Measurements from ENCODE around the gene LENEP.

Gene LENEP

GRCh38 chr1:154999571-155000410, 6.4 kb downstream of the LENEP start:
- no peak for FAIRE-seq

DNA sequence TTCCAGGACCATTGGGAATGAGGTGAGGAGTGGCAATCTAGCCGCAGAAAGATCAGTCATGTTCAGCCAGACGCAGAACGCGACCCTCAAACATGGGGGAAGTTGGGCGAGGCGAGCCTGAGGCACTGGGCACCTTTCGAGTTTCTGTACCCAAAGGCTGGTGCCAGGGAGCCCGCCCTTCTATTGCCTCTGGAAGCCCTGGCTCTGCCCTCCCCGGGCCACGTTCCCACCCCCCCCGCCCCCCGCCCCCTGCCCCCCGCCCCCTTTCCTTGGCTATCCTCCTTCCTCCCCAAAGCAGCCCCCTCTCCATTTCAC, 7.0 kb downstream of the LENEP start:
- no peak for FAIRE-seq

GRCh38 chr1:155000726-155001424, 7.5 kb downstream of the LENEP start:
- FAIRE-seq: no peak

GRCh38 chr1:155001425-155001674, 8.0 kb downstream of the LENEP start:
- FAIRE-seq: no peak

- no peak for FAIRE-seq
These were observed 8.5 kb downstream of the LENEP start for GRCh38 chr1:155001675-155002463.

DNA sequence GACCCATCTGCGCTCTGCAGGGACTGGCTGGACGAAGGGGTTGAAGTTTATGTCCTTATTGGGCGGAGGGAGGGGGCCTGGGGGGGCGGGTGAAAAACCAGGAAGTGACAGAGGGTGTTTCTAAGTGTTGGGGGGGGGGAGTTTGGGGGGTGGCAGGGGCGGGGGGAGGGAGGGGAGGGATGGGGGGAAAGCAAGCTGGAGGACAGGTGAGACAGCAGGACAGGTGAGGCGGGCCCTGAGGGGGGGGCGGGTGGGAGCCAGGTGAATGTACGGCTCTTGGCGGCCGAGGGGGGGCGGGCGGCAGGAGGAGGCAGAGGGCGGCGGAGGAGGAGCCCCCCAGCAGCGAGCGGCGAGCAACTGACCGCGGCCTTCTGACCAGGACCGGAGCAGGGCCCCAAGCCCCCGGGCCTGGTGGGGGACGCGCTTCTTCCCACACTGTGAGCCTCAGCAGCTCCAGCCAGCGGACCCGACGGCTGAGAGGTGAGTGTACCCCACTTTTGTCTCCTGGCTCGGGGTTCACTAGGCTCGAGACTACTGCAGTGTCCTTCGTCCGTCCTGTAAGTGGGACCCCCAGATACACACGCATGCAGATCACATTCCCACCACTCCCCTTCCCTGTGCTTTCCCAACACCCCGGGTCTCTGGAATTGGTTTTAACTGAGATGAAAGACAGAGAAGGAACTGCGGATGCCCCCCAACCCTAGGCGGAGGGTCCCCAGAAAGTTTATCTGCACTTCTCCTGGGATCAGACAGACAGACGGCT, 9.3 kb downstream of the LENEP start, which contains the start of gene ZBTB7B:
Gene ZBTB7B, plus strand, starts transcription at position 339 of the 763 bp plus-strand sequence. CDS start 11,859 bp downstream, outside the sequence.
- no peak for FAIRE-seq

GRCh38 chr1:155003227-155003765, 9.9 kb downstream of the LENEP start:
- FAIRE-seq: no peak

GRCh38 chr1:155003766-155004351, 10.5 kb downstream of the LENEP start:
- no peak for FAIRE-seq

- FAIRE-seq: no peak
These were observed 11.1 kb downstream of the LENEP start for GRCh38 chr1:155004352-155005075.

DNA sequence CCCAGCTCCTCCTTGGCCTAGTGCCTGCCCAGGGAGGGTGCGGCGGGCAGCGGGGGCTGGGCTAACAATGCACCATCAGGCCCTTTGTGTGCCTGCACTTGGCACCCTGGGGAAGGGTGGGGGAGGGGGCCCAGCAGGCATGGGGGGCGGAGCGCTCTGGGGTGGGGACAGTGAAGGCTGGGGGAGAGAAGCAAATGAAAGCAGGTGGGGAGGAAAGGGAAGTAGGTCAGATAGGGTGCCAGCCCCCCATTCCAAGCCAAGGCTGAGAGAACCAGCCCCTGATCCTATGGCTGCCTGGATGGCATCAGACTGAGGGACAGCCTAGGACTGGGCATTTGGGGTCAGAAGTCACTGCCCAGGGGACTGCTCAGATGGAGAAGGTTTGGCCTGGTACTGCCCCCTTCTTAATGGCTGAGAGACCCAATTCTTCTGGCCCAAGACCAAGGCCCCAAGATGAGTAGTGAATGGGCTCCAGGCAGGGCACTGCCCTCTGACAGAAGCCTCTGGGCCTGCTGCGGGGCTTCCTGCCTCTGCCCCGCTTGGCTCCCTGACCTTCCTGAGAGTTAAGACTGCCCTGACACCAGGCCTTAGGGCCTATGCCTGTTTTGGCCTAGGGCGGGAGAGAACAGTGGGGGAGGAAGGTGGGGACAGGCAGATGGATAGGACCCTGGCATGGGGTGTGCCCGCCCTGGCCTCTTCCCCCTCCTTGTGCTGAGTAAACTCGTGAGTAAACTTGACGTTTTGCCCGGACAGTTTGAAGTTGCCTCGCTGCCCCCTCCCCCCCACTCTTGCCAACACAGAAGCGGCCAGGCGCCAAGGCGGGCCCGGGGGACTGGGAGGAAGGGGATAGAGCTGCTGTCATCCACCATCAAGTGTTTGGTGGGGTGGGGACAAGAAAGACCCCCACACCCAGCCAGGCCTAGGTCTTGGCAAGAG, 12.0 kb downstream of the LENEP start:
- no peak for FAIRE-seq

DNA sequence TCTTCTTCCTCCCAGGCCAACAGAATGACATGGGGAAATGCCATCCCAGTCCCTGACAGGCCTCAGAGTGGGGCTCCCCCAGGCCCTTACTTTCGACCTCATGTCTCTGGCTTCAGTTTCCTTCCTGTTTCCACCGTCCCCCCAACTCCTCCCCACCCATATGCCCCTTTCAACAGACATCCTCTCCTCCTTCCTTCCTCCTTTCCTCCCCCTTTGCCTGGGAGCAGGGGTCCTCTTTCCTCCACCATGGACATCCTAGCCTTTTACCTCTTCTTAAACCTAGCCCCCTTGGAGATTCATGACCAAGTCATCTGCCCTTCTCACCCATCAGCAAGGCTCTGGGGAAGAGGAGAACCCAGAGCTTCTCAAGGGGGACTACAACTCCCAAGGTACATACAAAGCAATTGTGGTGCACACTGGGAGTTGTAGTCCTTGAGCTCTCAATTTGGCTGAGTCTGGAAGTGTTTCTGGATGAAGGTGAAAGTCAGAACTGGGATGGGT, 13.3 kb downstream of the LENEP start:
- FAIRE-seq: no peak

GRCh38 chr1:155007251-155007828, 14.0 kb downstream of the LENEP start:
- FAIRE-seq: no peak

- no peak for FAIRE-seq
These were observed 14.9 kb downstream of the LENEP start for GRCh38 chr1:155008015-155008941.

GRCh38 chr1:155009221-155009711, 15.9 kb downstream of the LENEP start:
- no peak for FAIRE-seq

GRCh38 chr1:155009742-155010141, 16.4 kb downstream of the LENEP start:
- FAIRE-seq: no peak

DNA sequence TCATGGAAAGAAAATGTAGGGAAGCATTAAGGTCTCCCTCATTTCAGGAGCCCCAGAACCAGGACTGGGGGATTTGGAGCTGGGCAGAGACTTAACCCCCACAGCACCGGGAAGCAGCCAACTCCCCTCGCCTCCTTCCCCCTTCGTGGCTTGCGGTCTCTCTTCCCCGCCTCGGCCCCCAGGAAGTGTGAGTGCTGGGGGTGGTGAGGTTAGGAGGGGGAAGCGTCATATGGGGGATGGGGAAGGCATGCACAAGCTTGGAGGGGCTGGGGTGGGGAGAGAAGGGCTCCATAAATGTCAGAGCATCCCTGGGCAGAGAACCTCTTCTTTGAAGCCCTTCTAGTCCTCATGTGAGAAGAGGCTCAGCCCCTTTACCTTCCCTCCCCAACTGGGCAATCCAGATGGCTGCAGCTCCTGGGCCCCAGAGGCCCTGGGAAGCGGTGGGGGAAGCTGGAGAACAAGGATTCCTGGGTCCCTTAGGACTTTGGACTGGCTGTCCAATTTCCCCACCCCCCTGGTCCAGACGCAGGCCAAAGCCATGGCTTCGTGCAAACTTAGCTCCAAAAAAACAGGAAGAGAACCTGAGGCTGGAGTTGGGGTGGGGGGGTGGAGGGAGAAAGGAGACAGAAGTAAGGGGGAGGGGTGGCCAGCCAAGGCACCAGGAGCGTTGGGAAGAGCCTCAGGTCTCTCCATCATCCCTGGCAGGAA, 17.0 kb downstream of the LENEP start:
- no peak for FAIRE-seq

GRCh38 chr1:155011004-155011416, 17.6 kb downstream of the LENEP start:
- no peak for FAIRE-seq
